ENCODE measurements around the gene ZFPL1. TPM values are rescaled to one million over a fixed set of nuclear protein-coding genes. Genes with fewer than 3 reads are reported as not detected.

ZFPL1 gene
- total RNA-seq: 10 to 100 TPM; 34.5 to 35.4 TPM
- 10 to 100 TPM; 35.1 to 45.8 TPM for polyA plus RNA-seq
- long read RNA-seq, donor 1, transcript ZFPL1-201 (8 exons, 1,371 nt): major isoform, 11 of 25 reads
- long read RNA-seq, donor 1, partial matches to known transcripts: 10 of 25 reads
- long read RNA-seq, donor 1, other reads (novel, unspliced or antisense): 0 of 25 reads
- long read RNA-seq, donor 2, partial matches to known transcripts: 0 of 1 reads
- long read RNA-seq, donor 2, other reads (novel, unspliced or antisense): 0 of 1 reads
- long read RNA-seq, donor 3, partial matches to known transcripts: 0 of 7 reads
- long read RNA-seq, donor 3, other reads (novel, unspliced or antisense): 0 of 7 reads
- long read RNA-seq, donor 4, transcript ZFPL1-201 (8 exons, 1,371 nt): major isoform, 6 of 7 reads
- long read RNA-seq, donor 4, partial matches to known transcripts: 0 of 7 reads
- long read RNA-seq, donor 4, other reads (novel, unspliced or antisense): 0 of 7 reads
- long read RNA-seq, donor 5, transcript ZFPL1-201 (8 exons, 1,371 nt): major isoform, 7 of 10 reads
- long read RNA-seq, donor 5, partial matches to known transcripts: 0 of 10 reads
- long read RNA-seq, donor 5, other reads (novel, unspliced or antisense): 0 of 10 reads

GRCh38 chr11:65083834-65084597 lies at the start of gene ZFPL1, which contains the start of gene CDCA5:
ZFPL1 (plus strand) TSS chr11:65084222; CDS start chr11:65084699, 477 bp downstream.
CDCA5 (minus strand) TSS chr11:65084040; CDS start chr11:65083978, 62 bp downstream.
- H3K36me3 ChIP-seq (ENCODE audit: control insufficient read depth in 4 of 4, insufficient read depth in 4 of 4, low read length in 4 of 4): peaks cover under 1 to 34% (median 18%) of the 10 kb centered on the region in 4 donors
- DNase-seq (peak; percentile 97 to 98 (median 97)), ATAC-seq (ENCODE audit: insufficient read depth, low FRiP score) (peak; percentile 93)
- WGBS, 2 donors: 0% methylated on average over 77 to 79 of the region's 79 CpGs
- H3K4me3 ChIP-seq: peak within 1 kb of the TSS; percentile 82
- peak within 1 kb of the TSS; percentile 69 to 92 for H3K9ac ChIP-seq (ENCODE audit: insufficient read depth in 1 of 2, low read length in 2 of 2)
- H3K27ac ChIP-seq (ENCODE audit: low read depth in 1 of 2, low read length in 1 of 2): peak within 1 kb of the TSS; percentile 64 to 91
- peaks cover 0 to 22% (median 8%) of the 10 kb centered on the region in 5 donors for H3K4me1 ChIP-seq (ENCODE audit: control insufficient read depth in 5 of 5, insufficient read depth in 5 of 5, low read length in 5 of 5)
- H3K9me3 ChIP-seq (ENCODE audit: control insufficient read depth in 4 of 4, insufficient read depth in 3 of 4, low read length in 3 of 4): no peaks in the 10 kb centered on the region
- H3K27me3 ChIP-seq (ENCODE audit: control insufficient read depth in 3 of 3, insufficient read depth in 3 of 3, low read length in 2 of 3): no peaks in the 10 kb centered on the region
- TF ChIP-seq, protein P1, sequence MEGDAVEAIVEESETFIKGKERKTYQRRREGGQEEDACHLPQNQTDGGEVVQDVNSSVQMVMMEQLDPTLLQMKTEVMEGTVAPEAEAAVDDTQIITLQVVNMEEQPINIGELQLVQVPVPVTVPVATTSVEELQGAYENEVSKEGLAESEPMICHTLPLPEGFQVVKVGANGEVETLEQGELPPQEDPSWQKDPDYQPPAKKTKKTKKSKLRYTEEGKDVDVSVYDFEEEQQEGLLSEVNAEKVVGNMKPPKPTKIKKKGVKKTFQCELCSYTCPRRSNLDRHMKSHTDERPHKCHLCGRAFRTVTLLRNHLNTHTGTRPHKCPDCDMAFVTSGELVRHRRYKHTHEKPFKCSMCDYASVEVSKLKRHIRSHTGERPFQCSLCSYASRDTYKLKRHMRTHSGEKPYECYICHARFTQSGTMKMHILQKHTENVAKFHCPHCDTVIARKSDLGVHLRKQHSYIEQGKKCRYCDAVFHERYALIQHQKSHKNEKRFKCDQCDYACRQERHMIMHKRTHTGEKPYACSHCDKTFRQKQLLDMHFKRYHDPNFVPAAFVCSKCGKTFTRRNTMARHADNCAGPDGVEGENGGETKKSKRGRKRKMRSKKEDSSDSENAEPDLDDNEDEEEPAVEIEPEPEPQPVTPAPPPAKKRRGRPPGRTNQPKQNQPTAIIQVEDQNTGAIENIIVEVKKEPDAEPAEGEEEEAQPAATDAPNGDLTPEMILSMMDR (IDR thresholded peaks at IDR 0.05; ENCODE audit: control extremely low read depth, extremely low read depth): no peak

DNA sequence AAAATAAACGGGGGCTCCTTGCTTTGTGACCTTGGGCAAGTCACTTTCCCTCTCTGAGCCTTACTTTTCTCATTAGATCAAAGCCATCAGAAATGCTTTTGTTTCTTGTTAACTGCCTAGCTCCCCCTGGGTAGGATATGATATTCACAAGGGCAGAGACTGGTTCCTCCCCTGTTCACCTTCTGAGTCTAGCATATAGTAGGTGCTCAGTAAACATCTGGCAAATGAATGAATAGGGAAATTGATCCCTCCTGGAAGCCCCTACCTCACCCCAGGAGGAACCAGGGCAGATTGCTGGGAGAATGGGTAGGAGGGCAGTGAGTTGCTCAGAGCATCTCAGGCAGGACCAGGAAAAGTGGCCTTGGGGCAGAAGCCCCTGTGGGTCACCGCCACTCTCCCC lies 49.6 kb upstream of the ZFPL1 start:
- TF ChIP-seq, protein P1 (IDR thresholded peaks at IDR 0.05; ENCODE audit: control extremely low read depth, extremely low read depth): no peak
- Histone ChIP-seq H3K4me3 (no peak overlapping the region), H3K36me3 (ENCODE audit: control insufficient read depth in 4 of 4, insufficient read depth in 4 of 4, low read length in 4 of 4) (peaks cover 0 to 47% (median 25%) of the 10 kb centered on the region in 4 donors), H3K9ac (ENCODE audit: insufficient read depth in 1 of 2, low read length in 2 of 2) (no peak overlapping the region), H3K27ac (ENCODE audit: low read depth in 1 of 2, low read length in 1 of 2) (no peak overlapping the region), H3K27me3 (ENCODE audit: control insufficient read depth in 3 of 3, insufficient read depth in 3 of 3, low read length in 2 of 3) (no peaks in the 10 kb centered on the region), H3K4me1 (ENCODE audit: control insufficient read depth in 5 of 5, insufficient read depth in 5 of 5, low read length in 5 of 5) (no peaks in the 10 kb centered on the region), H3K9me3 (ENCODE audit: control insufficient read depth in 4 of 4, insufficient read depth in 3 of 4, low read length in 3 of 4) (no peaks in the 10 kb centered on the region)
- DNase-seq (no peak), ATAC-seq (ENCODE audit: insufficient read depth, low FRiP score) (no peak)
- WGBS, 2 donors: 91 to 100% methylated on average over 2 of the region's 2 CpGs

DNA sequence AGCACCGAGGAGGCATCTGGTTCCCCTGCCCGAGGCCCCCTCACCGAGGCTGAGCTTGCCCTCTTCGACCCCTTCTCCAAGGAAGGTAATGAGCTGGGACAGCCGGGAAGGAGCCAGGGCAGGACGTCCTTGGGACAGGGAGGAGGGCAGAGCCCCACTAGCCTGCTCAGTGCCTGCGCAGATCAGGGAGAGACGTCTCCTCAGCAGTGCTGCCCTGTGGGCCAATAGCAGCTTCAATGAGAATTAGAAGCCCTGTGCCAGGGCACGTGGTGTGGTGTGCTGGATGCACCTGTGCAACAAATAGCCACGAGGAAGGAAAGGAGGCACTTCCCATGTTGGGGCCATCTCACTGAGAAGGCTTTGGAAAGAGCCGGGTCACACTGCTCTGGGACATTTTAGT lies 48.4 kb upstream of the ZFPL1 start:
- H3K9ac ChIP-seq (ENCODE audit: insufficient read depth in 1 of 2, low read length in 2 of 2): no peak overlapping the region
- H3K27ac ChIP-seq (ENCODE audit: low read depth in 1 of 2, low read length in 1 of 2): no peak overlapping the region
- TF ChIP-seq, protein P1 (IDR thresholded peaks at IDR 0.05; ENCODE audit: control extremely low read depth, extremely low read depth): no peak
- no peaks in the 10 kb centered on the region for H3K27me3 ChIP-seq (ENCODE audit: control insufficient read depth in 3 of 3, insufficient read depth in 3 of 3, low read length in 2 of 3)
- H3K4me1 ChIP-seq (ENCODE audit: control insufficient read depth in 5 of 5, insufficient read depth in 5 of 5, low read length in 5 of 5): peaks cover 0 to 4% (median 0%) of the 10 kb centered on the region in 5 donors
- DNase-seq: no peak
- WGBS, 2 donors: 80 to 84% methylated on average over 11 of the region's 11 CpGs
- no peak for ATAC-seq (ENCODE audit: insufficient read depth, low FRiP score)
- H3K4me3 ChIP-seq: no peak overlapping the region
- peaks cover 0 to 47% (median 25%) of the 10 kb centered on the region in 4 donors for H3K36me3 ChIP-seq (ENCODE audit: control insufficient read depth in 4 of 4, insufficient read depth in 4 of 4, low read length in 4 of 4)
- H3K9me3 ChIP-seq (ENCODE audit: control insufficient read depth in 4 of 4, insufficient read depth in 3 of 4, low read length in 3 of 4): no peaks in the 10 kb centered on the region

Measured in lung (tissue), 16 donors.